Prostate gland (tissue), 2 donors: ENCODE data around the gene ZDHHC18.

ENCODE experiments used
- POLR2AphosphoS5 ChIP-seq: sonication (generic); formaldehyde crosslinking; IDR thresholded peaks from one replicate; pipeline ENCODE4 v1.6.1; 2017; ENCODE audit warnings: antibody characterized with exemption
- TF ChIP-seq, protein P1 (sequence below), 4 experiments: fragments of 200-600 bp in 2 of 4; fragments of 450-650 bp in 2 of 4; sonication (generic) in 2 of 4; IDR thresholded peaks; 1 replicate in 3 of 4; 2 replicates in 1 of 4; pipeline ENCODE4 v1.5.1; 2016 to 2019; ENCODE audit warnings: antibody characterized with exemption in 4 of 4, mild to moderate bottlenecking in 2 of 4, moderate library complexity in 2 of 4

DNA sequence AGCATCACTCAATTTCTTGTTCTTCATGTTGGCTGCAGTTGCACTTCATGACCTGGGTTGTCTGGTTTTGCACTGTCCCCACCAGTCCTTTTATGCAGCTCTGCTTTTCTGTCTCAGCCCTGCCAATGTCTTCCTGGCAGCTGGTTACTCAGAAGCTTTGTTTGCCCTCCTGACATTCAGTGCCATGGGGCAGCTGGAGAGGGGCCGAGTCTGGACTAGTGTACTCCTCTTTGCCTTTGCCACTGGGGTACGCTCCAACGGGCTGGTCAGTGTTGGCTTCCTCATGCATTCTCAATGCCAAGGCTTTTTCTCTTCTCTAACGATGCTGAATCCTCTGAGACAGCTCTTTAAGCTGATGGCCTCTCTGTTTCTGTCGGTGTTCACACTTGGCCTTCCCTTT, 32.1 kb upstream of the ZDHHC18 start:
- TF ChIP-seq POLR2AphosphoS5, result no peak
- TF ChIP-seq, protein P1, sequence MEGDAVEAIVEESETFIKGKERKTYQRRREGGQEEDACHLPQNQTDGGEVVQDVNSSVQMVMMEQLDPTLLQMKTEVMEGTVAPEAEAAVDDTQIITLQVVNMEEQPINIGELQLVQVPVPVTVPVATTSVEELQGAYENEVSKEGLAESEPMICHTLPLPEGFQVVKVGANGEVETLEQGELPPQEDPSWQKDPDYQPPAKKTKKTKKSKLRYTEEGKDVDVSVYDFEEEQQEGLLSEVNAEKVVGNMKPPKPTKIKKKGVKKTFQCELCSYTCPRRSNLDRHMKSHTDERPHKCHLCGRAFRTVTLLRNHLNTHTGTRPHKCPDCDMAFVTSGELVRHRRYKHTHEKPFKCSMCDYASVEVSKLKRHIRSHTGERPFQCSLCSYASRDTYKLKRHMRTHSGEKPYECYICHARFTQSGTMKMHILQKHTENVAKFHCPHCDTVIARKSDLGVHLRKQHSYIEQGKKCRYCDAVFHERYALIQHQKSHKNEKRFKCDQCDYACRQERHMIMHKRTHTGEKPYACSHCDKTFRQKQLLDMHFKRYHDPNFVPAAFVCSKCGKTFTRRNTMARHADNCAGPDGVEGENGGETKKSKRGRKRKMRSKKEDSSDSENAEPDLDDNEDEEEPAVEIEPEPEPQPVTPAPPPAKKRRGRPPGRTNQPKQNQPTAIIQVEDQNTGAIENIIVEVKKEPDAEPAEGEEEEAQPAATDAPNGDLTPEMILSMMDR (IDR thresholded peaks at IDR 0.05), result no peak
